AG08396 (cell line): Measurements from ENCODE around the gene TSSK2.

Experiments used
- DNase-seq: peaks from one replicate; pipeline ENCODE4 v3.0.0; 2012; ENCODE audit warnings: low spot score, mixed read lengths

The TSSK2 gene

GRCh38 chr22:19106886-19107729 is 24.0 kb upstream of the TSSK2 start:
- DNase-seq, result no peak

- no peak for DNase-seq
Measured at GRCh38 chr22:19107730-19108074, 23.4 kb upstream of the TSSK2 start.

- DNase-seq, result no peak
Measured at GRCh38 chr22:19108807-19109197, 22.3 kb upstream of the TSSK2 start.

DNA sequence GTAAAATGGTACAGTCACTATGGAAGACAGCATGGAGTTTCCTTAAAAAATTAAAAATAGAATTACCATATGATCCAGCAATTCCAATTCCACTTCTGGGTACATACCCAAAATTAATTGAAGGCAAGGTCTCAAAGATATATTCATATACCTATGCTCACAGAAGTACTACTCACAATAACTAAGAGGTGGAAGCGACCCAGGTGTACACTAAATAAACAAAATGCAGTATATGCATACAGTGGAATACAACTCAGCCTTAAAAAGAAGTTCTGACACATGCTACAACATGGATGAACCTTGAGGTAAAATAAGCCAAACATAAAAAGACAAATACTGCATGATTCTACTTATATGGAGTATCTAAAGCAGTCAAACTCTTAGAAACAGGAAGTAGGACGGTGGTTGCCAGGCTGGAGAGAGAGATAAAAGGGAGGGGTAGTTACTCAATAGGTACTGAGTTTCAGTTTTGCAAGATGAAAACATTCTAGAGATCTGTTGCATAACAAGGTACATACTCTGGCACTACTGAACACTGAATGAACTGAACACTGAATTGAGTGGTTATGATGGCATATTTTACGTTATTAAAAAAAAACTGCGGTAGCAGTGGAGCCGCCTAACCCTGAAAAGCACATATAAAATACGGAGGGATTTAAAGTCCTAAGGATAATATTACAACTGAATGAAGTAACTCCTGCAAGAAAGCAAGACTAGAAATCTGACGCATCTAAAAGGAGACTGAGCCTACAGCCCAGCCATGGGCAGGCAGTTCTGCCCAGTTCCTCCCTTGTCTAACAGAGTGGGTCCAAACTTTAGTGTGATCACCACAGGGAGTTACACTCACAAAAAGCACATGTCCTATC is 21.7 kb upstream of the TSSK2 start:
- no peak for DNase-seq

GRCh38 chr22:19110064-19110458 is 21.0 kb upstream of the TSSK2 start:
- no peak for DNase-seq

DNA sequence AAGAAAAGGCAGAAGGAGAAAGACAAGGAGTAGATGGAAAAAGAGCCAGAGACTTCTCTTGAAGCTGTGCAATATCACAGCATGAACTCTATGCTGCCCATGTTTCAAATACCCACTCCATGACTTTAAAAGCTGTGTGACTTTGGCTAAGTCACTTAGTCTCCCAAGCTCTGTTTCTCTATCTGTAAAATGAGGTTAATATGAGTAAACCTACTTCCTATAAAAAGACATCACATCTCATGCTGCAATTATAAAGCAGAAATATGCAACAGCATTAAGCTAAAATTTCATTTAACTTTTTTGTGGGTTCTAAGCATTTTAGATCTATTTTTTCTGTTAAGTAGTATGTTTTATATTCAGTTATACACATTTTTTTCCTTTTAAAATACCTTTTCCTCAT is 20.5 kb upstream of the TSSK2 start:
- no peak for DNase-seq

- no peak for DNase-seq
Measured at GRCh38 chr22:19111140-19111539, 20.0 kb upstream of the TSSK2 start.

DNA sequence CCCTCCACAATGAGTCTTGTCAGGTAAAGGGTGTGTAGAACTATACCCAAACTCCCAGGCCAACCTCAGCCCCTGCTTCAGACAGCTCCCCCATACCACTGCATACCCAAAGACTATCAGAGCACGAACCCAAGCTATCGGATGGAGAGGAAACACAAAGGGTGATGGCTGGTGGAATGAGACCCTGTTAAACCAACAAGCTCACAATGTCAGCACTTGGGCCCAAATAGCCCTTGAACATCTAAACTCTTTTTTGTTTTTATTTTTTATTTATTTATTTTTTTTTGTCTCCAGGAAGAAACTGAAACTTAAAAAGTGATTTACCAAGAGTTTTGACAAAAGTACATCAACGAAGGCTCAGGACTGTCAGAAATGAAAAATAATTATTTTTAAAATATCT is 19.5 kb upstream of the TSSK2 start:
- no peak for DNase-seq

DNA sequence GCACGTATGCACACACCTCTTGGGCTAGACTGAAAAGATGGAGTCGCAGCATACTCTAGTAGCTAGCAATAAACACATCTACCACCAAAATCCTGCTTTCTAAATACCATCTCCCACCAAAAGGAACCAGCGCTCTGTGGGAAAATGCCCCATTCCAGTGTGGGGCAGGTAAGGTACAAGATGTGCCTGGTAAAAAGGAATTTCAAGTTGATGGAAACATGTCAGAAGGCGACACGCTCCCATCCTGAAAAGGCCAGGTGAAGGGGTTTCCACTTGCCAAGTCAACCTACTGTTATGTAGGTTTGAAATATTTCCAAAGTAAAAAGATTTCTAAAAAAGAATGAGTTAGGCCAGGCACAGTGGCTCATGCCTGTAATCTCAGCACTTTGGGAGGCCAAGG is 17.7 kb upstream of the TSSK2 start:
- no peak for DNase-seq

DNA sequence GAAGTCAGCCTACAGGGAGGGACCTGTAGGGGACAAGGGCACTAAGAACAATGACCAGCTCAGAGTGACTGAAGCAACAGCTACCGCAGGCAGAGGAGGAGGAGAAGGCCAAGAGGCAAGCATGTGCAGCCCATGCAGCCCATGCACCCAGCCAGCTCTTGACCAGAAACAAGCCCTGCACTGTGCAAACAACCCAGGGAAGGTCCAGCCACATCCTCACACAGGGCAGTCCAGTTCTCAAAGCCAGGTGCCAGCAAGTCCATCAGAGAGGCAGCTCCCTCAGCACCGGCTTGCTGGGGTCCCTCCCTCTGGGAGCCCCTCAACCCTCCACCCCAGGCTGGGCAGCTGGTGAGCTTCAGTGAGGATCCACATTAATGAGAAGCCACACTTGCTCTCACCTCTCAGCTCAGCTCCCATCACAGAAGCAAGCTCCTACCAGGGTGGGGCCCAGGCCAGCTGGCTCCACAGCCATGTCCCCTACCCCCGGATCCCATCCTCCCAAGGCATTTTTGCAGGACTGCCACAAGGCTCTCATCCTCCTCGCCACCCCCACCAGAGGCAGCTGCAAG is 16.0 kb upstream of the TSSK2 start:
- DNase-seq, result no peak

GRCh38 chr22:19115628-19116027 is 15.5 kb upstream of the TSSK2 start:
- no peak for DNase-seq

- no peak for DNase-seq
Measured at GRCh38 chr22:19117111-19117512, 14.0 kb upstream of the TSSK2 start.

- no peak for DNase-seq
Measured at GRCh38 chr22:19118329-19118880, 12.7 kb upstream of the TSSK2 start.

DNA sequence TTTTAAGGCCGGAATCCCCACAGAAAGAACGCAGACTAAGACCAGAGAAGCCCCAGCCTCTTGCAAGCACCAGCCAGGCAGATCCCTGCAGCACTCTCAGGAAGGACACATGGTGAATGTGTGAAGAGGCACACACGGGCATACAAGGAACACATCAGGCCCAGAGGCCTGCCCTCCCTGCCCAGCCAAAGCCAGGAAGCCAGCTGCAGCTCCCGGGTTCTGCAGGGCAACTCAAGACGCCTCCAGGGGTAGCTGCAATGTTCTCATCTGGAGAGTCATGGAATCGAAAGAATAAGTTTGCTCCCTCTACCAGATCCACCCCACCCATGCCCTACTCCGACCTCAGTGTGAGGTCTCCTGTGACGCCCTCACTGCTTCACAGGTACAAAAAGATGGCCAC is 11.2 kb upstream of the TSSK2 start:
- DNase-seq, result no peak

GRCh38 chr22:19120829-19121630 is 10.1 kb upstream of the TSSK2 start:
- peak; percentile 73 for DNase-seq

DNA sequence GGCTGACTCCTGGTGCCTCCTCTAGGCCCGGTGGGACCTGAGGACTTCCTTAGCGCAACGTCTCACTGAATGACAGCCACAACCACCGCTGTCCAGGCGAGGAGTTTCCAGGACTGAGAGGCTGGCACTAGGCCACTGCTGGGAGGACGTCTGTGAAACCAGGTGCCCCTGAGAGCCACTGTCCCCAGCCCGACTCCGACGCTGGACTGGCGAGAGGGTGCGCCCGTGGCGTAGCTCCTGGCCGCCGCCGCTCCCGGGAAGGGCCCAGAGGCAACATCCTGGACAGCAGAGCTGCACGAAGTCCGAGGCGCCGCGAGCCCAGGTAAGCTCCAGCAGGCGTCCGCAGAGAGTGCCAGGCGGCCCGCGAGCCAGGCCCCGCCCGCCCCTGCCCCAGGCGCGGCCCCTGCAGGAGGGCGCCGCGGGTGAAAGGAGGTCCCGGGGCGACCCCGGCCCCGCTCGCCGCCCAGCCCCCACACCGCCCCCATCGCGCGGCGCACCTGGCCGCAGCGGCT is 9.4 kb upstream of the TSSK2 start:
- DNase-seq, result peak; percentile 65

GRCh38 chr22:19122143-19122751 is 8.9 kb upstream of the TSSK2 start, which contains the start of gene DGCR2:
TSS of gene DGCR2 (minus strand) at chr22:19122412. CDS start at chr22:19122206, 206 bp downstream.
- peak; percentile 100 for DNase-seq

- DNase-seq, result no peak
Measured at GRCh38 chr22:19122752-19123492, 8.2 kb upstream of the TSSK2 start.

DNA sequence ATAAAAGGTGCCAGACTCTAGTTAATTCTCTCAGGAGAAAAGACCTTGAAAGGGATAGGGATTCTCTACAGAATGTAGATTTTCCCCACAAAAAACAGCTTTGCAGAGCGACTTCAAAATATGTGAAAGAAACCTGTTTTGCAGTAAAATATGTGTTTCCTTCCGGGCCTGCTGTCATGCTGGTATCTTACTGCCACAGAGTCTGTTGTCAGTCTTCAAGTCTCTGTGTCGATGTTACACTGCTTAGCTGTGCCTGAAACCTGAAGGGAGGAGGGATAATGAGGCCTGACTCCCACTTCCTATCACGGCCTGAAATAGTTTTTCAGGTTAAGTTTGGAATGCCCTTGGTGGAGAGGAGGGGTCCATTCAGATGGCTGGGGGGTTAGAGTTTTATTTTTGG is 7.2 kb upstream of the TSSK2 start:
- no peak for DNase-seq

- no peak for DNase-seq
Measured at GRCh38 chr22:19124377-19124776, 6.7 kb upstream of the TSSK2 start.
